Body of pancreas (tissue), 4 donors: ENCODE data around the gene MUS81.

Experiments
- POLR2A ChIP-seq, 3 donors: fragments of 450-650 bp; IDR thresholded peaks; one replicate each; pipeline ENCODE4 v1.6.1; 2016; ENCODE audit warnings: antibody characterized with exemption in 3 of 3, mild to moderate bottlenecking in 2 of 3
- TF ChIP-seq, protein P1 (sequence below), 7 experiments: fragments of 450-650 bp in 4 of 7; fragments of 200-600 bp in 3 of 7; sonication (generic) in 3 of 7; IDR thresholded peaks; one replicate each; pipeline ENCODE4 v1.5.1; 2016 to 2019; ENCODE audit warnings: antibody characterized with exemption in 7 of 7

DNA sequence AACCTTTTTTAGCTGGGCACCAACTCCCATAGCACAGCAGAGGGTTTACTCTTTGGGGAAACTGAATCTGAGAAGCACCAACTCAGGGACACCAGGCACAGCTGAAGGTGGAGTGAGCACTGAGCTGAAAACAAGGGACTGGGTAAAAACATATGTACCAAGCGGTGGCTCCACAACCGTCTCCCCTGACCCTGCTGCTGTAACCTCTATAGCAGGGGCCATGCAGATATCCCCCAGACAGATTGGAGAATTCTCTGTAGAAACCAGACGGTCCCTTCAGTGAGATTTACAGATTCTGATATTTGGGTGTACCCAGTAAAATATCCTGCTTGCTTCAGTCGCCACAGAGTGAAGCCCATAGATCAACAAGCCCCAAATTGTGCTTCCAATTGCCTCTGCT is 30.8 kb upstream of the MUS81 start:
- TF ChIP-seq, protein P1, sequence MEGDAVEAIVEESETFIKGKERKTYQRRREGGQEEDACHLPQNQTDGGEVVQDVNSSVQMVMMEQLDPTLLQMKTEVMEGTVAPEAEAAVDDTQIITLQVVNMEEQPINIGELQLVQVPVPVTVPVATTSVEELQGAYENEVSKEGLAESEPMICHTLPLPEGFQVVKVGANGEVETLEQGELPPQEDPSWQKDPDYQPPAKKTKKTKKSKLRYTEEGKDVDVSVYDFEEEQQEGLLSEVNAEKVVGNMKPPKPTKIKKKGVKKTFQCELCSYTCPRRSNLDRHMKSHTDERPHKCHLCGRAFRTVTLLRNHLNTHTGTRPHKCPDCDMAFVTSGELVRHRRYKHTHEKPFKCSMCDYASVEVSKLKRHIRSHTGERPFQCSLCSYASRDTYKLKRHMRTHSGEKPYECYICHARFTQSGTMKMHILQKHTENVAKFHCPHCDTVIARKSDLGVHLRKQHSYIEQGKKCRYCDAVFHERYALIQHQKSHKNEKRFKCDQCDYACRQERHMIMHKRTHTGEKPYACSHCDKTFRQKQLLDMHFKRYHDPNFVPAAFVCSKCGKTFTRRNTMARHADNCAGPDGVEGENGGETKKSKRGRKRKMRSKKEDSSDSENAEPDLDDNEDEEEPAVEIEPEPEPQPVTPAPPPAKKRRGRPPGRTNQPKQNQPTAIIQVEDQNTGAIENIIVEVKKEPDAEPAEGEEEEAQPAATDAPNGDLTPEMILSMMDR (IDR thresholded peaks at IDR 0.05): no peak
- no peak for TF ChIP-seq POLR2A (IDR thresholded peaks at IDR 0.05)
